ENCODE results near the gene GABRB3. TPM values are rescaled to one million over a fixed set of nuclear protein-coding genes. Genes with fewer than 3 reads are reported as not detected.
A peak's percentile ranks its signal among the peaks of the same experiment; 100 is the strongest.

GABRB3 gene
- polyA plus RNA-seq, 1 donor = 1.0 TPM

GRCh38 chr15:26676115-26676514 is 96.8 kb downstream of the GABRB3 start:
- DNase-seq (ENCODE audit: low read depth) = no peak

- DNase-seq (ENCODE audit: low read depth) = no peak
Measured at GRCh38 chr15:26674467-26674866, 98.4 kb downstream of the GABRB3 start.

- no peak for DNase-seq (ENCODE audit: low read depth)
Measured at GRCh38 chr15:26673445-26673844, 99.4 kb downstream of the GABRB3 start.

GRCh38 chr15:26670116-26670515 is 102.8 kb downstream of the GABRB3 start:
- no peak for DNase-seq (ENCODE audit: low read depth)

- no peak for DNase-seq (ENCODE audit: low read depth)
Measured at GRCh38 chr15:26667222-26667988, 105.5 kb downstream of the GABRB3 start.

GRCh38 chr15:26665957-26666791 is 106.7 kb downstream of the GABRB3 start:
- peak; percentile 5 for DNase-seq (ENCODE audit: low read depth)

GRCh38 chr15:26662283-26662682 is 110.6 kb downstream of the GABRB3 start:
- no peak for DNase-seq (ENCODE audit: low read depth)

- no peak for DNase-seq (ENCODE audit: low read depth)
Measured at GRCh38 chr15:26661748-26662147, 111.1 kb downstream of the GABRB3 start.

GRCh38 chr15:26661107-26661506 is 111.8 kb downstream of the GABRB3 start:
- no peak for DNase-seq (ENCODE audit: low read depth)

- no peak for DNase-seq (ENCODE audit: low read depth)
Measured at GRCh38 chr15:26660241-26660640, 112.6 kb downstream of the GABRB3 start.

GRCh38 chr15:26658290-26658689 is 114.6 kb downstream of the GABRB3 start:
- DNase-seq (ENCODE audit: low read depth) = no peak

GRCh38 chr15:26656080-26656479 is 116.8 kb downstream of the GABRB3 start:
- no peak for DNase-seq (ENCODE audit: low read depth)

GRCh38 chr15:26651909-26652308 is 121.0 kb downstream of the GABRB3 start:
- DNase-seq (ENCODE audit: low read depth) = no peak

- DNase-seq (ENCODE audit: low read depth) = no peak
Measured at GRCh38 chr15:26648676-26649075, 124.2 kb downstream of the GABRB3 start.

- DNase-seq (ENCODE audit: low read depth) = no peak
Measured at GRCh38 chr15:26644948-26645347, 127.9 kb downstream of the GABRB3 start.

GRCh38 chr15:26641144-26641543 is 131.7 kb downstream of the GABRB3 start:
- no peak for DNase-seq (ENCODE audit: low read depth)

- DNase-seq (ENCODE audit: low read depth) = no peak
Measured at GRCh38 chr15:26640601-26641000, 132.3 kb downstream of the GABRB3 start.

GRCh38 chr15:26639966-26640365 is 132.9 kb downstream of the GABRB3 start:
- no peak for DNase-seq (ENCODE audit: low read depth)

- no peak for DNase-seq (ENCODE audit: low read depth)
Measured at GRCh38 chr15:26635614-26636013, 137.3 kb downstream of the GABRB3 start.

- DNase-seq (ENCODE audit: low read depth) = no peak
Measured at GRCh38 chr15:26635105-26635504, 137.8 kb downstream of the GABRB3 start.

GRCh38 chr15:26634319-26634718 is 138.5 kb downstream of the GABRB3 start:
- no peak for DNase-seq (ENCODE audit: low read depth)

- no peak for DNase-seq (ENCODE audit: low read depth)
Measured at GRCh38 chr15:26632500-26632899, 140.4 kb downstream of the GABRB3 start.

GRCh38 chr15:26631894-26632293 is 141.0 kb downstream of the GABRB3 start:
- DNase-seq (ENCODE audit: low read depth) = no peak

All from forelimb muscle (tissue), 1 donor.